ENCODE results near the gene ATXN2. TPM values are rescaled to one million over a fixed set of nuclear protein-coding genes. Genes with fewer than 3 reads are reported as not detected.
A peak's percentile ranks its signal among the peaks of the same experiment; 100 is the strongest.
"Not testable (repeated sequence)": the region's sequence is repeated elsewhere in the genome, so short reads cannot be mapped to it uniquely, and the experiment has no call there.

Gene ATXN2
- total RNA-seq, 1 donor from 2014 or later = 32.0 TPM

DNA sequence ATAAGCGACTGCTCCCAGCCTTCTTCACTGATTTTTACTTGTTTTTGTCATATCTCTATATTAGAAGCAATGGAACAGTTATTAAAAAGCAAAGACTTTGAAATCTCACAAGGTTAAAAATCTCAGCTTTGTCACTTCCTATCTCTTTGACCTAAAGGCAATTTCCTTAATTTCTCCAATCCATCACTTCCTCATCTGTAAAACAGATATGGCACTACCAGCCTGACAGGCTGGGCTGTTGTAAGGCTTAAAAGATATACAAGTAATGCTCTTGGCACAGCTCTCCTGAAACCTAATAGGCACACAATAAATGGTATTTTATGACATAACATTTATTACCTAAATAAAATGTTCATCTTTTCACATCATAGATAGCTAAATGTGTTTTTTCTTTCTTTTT, 25.6 kb downstream of the ATXN2 start:
- DNase-seq = no peak

DNA sequence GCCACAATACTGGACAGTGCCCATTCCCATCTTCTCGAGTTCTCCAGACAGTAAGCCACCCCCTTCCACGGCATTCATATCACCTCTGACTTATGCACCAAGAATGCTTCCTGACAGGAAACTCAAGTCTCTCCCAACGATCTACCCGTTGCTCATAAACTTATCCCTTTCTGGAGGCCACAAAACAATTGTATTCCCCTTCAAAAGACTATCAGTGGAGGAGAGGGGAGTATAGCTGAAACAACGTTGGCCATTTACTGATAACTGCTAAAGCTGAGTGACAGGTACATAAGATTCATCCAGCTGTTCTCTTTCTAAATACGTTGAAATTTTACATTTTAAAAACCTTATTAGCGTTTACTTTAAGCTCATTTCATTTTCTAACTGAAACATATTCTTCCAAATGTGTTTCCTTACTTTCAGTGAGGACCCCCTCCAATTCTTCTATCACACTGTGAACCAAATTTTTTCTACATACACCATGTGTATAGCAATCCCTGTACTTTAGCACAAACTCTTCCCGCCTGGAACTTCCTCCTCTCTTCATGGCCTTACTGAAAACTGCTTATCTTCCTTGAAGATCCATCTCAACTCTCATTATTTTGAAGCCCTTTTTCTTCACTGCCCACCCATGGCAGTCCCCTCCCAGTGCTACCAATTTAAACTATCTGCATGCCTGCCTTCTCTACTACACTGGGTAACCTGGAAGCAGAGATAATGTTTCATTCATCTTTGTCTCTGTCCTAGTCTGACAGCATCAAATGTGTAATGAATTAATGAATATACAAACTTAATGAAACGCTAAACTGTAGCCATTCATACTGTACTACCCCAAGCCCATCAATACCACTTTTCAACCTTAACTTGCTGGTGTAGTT, 28.8 kb downstream of the ATXN2 start:
- DNase-seq = peak; percentile 85

GRCh38 chr12:111569363-111570083, 29.6 kb downstream of the ATXN2 start:
- no peak for DNase-seq

DNA sequence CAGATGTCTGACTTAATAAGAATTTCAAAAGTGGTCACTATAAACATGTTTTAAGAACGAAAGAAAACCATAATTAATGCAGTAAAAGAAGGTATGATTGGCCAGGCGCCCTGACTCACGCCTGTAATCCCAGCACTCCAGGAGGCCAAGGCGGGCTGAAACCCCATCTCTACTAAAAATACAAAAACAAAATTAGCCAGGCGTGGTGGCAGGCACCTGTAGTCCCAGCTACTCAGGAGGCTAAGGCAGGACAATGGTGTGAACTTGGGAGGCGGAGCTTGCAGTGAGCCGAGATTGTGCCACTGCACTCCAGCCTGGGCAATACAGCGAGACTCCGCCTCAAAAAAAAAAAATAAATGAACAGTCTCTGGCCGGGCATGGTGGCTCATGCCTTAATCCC, 38.3 kb downstream of the ATXN2 start:
- not testable (repeated sequence) for DNase-seq

GRCh38 chr12:111558107-111558376, 41.1 kb downstream of the ATXN2 start:
- DNase-seq = no peak

DNA sequence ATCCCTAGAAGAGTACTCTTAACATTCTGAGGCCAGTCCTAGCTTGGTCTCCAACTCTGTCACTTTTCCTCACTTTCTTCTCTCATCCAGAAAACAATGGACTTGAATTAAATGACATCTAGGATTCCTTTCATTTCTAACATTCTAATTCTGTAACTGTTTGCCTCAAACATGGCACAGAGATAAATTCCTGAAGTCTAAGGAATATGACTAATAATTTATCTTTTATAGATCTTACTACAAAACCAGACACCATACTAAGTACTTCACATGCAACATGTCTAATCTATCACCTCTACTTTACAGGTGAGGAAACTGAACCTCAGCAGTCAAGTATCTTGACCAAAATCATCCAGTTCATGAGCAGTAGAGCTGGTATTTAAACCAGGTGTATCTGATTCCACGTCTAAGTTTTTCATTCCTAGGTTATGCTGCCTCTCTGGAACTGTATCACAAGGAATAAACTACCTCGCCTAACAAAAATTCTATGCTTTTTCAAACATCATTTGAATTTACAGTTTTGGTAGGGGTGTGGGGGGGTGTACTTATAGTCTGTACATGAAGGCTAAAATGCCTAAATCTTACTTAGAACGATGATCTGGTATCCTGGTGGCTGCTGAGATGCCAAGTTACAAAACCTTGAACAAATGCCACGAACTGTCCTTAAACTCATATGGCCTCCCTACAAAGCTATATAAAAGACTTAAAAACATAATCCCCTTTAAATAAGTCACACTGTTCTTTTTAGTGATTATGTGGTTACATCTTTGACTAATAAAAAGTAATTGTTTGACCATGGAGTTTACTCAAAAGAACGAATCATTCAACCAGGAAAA, 41.6 kb downstream of the ATXN2 start:
- DNase-seq = no peak

- no peak for DNase-seq
These were observed 42.4 kb downstream of the ATXN2 start for GRCh38 chr12:111556676-111557075.

- DNase-seq = not testable (repeated sequence)
These were observed 43.8 kb downstream of the ATXN2 start for GRCh38 chr12:111555313-111555712.

- DNase-seq = peak; percentile 55
These were observed 52.2 kb downstream of the ATXN2 start for GRCh38 chr12:111546758-111547383.

DNA sequence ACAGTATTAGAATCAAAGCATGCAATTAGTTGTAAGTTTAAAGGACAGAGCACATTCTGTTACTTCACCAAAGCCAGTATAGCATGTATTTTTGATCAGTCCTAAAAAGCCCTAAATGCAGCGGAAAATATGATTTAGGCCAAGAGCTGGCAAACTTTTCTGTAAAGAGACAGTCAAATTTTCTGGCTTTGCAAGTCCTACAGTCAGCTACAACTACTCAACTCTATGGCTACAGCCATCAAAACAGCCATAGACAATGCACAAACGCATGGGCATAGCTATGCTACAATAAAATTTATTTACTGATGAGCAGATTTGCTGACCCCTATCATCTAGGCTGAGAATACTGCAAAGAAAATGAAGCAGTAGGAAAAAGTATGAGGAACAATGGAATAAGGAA, 52.9 kb downstream of the ATXN2 start:
- peak; percentile 7 for DNase-seq

DNA sequence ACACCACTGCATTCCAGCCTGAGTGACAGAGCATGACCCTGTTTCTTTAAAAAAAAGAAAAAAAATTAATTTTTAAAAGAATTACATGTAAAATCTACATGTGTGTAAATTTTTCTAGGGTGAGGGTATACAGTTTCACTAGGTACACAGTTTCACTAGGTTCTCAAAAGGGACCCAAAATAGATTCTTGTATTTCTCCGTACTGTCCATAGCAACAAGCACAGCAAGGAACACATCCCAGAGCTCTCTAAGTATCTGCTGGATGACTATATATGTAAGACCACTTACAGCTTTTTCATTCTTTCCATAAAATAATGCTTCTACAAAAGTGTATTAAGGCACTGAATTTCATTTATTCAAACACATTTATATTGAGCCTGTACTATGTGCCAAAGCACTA, 55.1 kb downstream of the ATXN2 start:
- no peak for DNase-seq

DNA sequence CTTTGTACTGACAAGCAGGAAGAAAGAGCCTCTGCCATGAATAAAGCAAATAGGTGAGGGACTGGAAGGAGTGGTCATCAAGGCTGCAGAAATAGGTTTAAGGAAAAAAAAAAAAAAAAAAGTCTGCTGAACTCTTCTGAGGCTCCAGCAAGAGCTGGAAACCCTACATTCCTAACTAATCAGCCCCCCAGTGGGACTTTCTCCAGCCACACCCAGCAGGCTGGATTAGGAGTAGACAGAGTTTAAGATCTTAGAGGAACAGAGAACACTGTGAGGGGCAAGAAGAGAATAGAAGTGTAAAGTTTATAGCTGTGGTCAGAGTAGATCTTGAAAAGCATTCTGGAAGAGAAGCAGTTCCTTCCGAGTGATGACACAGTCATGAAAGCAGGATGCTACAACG, 66.4 kb downstream of the ATXN2 start:
- DNase-seq = no peak

GRCh38 chr12:111529424-111530368, 69.4 kb downstream of the ATXN2 start:
- DNase-seq = peak; percentile 83

GRCh38 chr12:111523587-111524167, 75.4 kb downstream of the ATXN2 start:
- DNase-seq = no peak

GRCh38 chr12:111521801-111522200, 77.3 kb downstream of the ATXN2 start:
- DNase-seq = no peak

- no peak for DNase-seq
These were observed 79.2 kb downstream of the ATXN2 start for GRCh38 chr12:111519937-111520336.

- DNase-seq = no peak
These were observed 80.0 kb downstream of the ATXN2 start for GRCh38 chr12:111519083-111519482.

DNA sequence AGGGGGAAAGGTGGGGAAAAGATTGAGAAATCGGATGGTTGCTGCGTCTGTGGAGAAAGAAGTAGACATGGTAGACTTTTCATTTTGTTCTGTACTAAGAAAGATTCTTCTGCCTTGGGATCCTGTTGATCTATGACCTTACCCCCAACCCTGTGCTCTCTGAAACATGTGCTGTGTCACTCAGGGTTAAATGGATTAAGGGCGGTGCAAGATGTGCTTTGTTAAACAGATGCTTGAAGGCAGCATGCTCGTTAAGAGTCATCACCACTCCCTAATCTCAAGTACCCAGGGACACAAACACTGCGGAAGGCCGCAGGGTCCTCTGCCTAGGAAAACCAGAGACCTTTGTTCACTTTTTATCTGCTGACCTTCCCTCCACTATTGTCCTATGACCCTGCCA, 91.4 kb downstream of the ATXN2 start:
- DNase-seq = not testable (repeated sequence)

DNA sequence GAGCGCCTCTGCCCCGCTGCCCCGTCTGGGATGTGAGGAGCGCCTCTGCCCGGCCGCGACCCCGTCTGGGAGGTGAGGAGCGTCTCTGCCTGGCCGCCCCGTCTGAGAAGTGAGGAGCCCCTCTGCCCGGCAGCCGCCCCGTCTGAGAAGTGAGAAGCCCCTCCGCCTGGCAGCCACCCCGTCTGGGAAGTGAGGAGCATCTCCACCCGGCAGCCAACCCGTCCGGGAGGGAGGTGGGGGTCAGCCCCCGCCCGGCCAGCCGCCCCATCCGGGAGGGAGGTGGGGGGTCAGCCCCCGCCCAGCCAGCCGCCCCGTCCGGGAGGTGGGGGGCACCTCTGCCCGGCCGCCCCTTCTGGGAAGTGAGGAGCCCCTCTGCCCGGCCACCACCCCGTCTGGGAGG, 91.9 kb downstream of the ATXN2 start:
- DNase-seq = not testable (repeated sequence)

DNA sequence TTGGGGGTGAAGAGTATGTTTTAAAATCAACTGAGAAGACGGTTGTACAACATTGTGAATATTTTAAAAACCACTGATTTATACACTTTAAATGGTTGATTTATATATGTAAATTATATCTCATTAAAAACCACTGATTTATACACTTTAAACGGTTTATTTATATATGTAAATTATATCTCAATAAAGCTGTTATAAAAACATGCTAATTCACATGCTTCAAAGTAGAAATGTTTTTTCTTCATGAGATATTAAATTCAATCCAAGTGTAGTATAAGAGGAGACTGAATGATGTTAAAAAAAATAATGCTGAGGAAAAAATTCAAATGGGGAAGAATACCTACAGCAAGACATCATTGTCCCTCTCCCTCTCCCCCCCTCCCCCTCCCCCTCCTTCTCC, 92.9 kb downstream of the ATXN2 start:
- DNase-seq = no peak

DNA sequence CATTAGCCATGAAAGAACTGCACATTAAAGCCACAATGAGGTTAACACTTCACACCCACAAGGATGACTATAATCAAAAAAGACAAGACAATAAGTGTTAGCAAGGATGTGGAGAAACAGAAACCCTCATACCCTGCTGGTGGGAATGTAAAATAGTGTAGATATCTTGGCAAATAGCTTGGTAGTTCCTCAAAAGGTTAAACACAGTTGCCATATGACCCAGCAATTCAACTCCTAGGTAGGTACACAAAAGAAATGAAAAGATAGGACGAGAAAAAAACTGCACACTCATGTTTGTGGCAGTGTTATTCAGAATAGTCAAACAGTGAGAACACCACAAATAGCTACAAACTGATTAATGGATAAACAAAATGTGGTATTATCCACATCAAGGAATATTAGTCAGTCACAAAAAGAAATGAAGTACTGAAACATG, 93.5 kb downstream of the ATXN2 start:
- DNase-seq = no peak

All from dermis blood vessel endothelial cell (primary cell).